Activated CD4-positive, CD25-positive, alpha-beta regulatory T cell treated with anti-CD3 and anti-CD28 coated beads, Interleukin-2, amount 50 U/mL, for 72 hours (primary cell): ENCODE results near the gene FAM168B.
"Not testable (repeated sequence)": the region's sequence is repeated elsewhere in the genome, so short reads cannot be mapped to it uniquely, and the experiment has no call there.

ENCODE experiments used
- DNase-seq: peaks from one replicate; pipeline ENCODE4 v3.0.0; 2021

Gene FAM168B

GRCh38 chr2:131093006-131093695 is at the start of gene FAM168B:
FAM168B (minus strand) TSS chr2:131093460; CDS start chr2:131082646, 10,814 bp downstream.
- DNase-seq: peak; percentile 92

GRCh38 chr2:131142849-131143248 is 49.6 kb upstream of the FAM168B start:
- DNase-seq: no peak

GRCh38 chr2:131140581-131140980 is 47.3 kb upstream of the FAM168B start:
- DNase-seq: no peak

GRCh38 chr2:131132729-131133128 is 39.5 kb upstream of the FAM168B start:
- no peak for DNase-seq

GRCh38 chr2:131130298-131130596 is 37.0 kb upstream of the FAM168B start:
- no peak for DNase-seq

GRCh38 chr2:131127981-131128380 is 34.7 kb upstream of the FAM168B start:
- no peak for DNase-seq

GRCh38 chr2:131127076-131127475 is 33.8 kb upstream of the FAM168B start:
- DNase-seq: no peak

GRCh38 chr2:131126436-131126835 is 33.2 kb upstream of the FAM168B start:
- no peak for DNase-seq

GRCh38 chr2:131125195-131125757 is 32.0 kb upstream of the FAM168B start:
- no peak for DNase-seq

- DNase-seq: no peak
Measured at GRCh38 chr2:131123192-131123591, 29.9 kb upstream of the FAM168B start.

- DNase-seq: no peak
Measured at GRCh38 chr2:131122496-131122895, 29.2 kb upstream of the FAM168B start.

GRCh38 chr2:131121464-131121863 is 28.2 kb upstream of the FAM168B start:
- no peak for DNase-seq

- no peak for DNase-seq
Measured at GRCh38 chr2:131120815-131121317, 27.6 kb upstream of the FAM168B start.

- no peak for DNase-seq
Measured at GRCh38 chr2:131115752-131116151, 22.5 kb upstream of the FAM168B start.

- not testable (repeated sequence) for DNase-seq
Measured at GRCh38 chr2:131114950-131115349, 21.7 kb upstream of the FAM168B start.

GRCh38 chr2:131113566-131114227 is 20.4 kb upstream of the FAM168B start:
- DNase-seq: no peak

- DNase-seq: no peak
Measured at GRCh38 chr2:131112529-131112928, 19.3 kb upstream of the FAM168B start.

- DNase-seq: no peak
Measured at GRCh38 chr2:131105950-131106801, 12.9 kb upstream of the FAM168B start.

GRCh38 chr2:131105156-131105949 is 12.1 kb upstream of the FAM168B start, which contains the start of gene PLEKHB2:
PLEKHB2 (plus strand) TSS chr2:131105336; CDS start chr2:131120942, 15,606 bp downstream.
- DNase-seq: peak; percentile 96

- no peak for DNase-seq
Measured at GRCh38 chr2:131104487-131105155, 11.4 kb upstream of the FAM168B start.

GRCh38 chr2:131103165-131103564 is 9.9 kb upstream of the FAM168B start:
- no peak for DNase-seq
